Measurements from ENCODE around the gene HTRA3.

GRCh38 chr4:8295471-8295870 is 25.9 kb downstream of the HTRA3 start:
- no peak for TF ChIP-seq CTCF (IDR thresholded peaks at IDR 0.05)
- TF ChIP-seq POLR2A (IDR thresholded peaks at IDR 0.05): no peak
- TF ChIP-seq POLR2AphosphoS5 (IDR thresholded peaks at IDR 0.05): no peak
- no peak for TF ChIP-seq EP300 (IDR thresholded peaks at IDR 0.05)

Measured in suprapubic skin (tissue), 4 donors.